GM13976 (cell line): Measurements from ENCODE around the gene KIF19.

Experiments
- DNase-seq: peaks from one replicate; pipeline ENCODE4 v3.0.0; 2012; ENCODE audit warnings: low spot score
- CTCF ChIP-seq: IDR thresholded peaks from 2 replicates; pipeline ENCODE4 v1.5.1; 2012; ENCODE audit warnings: borderline replicate concordance, mild to moderate bottlenecking; ENCODE audit not compliant: insufficient read depth; ENCODE audit errors: extremely low read depth, missing control alignments, control extremely low read depth
- in situ Hi-C: fragments of 300-500 bp; cut with MboI; formaldehyde crosslinking; loops from one replicate; pipeline ENCODE4 v1.12.0; 2022; ENCODE audit warnings: low sequenced_read_pairs, mixed read lengths, inconsistent platforms; ENCODE audit not compliant: unreplicated experiment

The KIF19 gene

GRCh38 chr17:74303305-74303704, 22.7 kb upstream of the KIF19 start:
- no peak for DNase-seq
- TF ChIP-seq CTCF = no peak
- in situ Hi-C loops = no loop called here

- in situ Hi-C loops = no loop called here
- TF ChIP-seq CTCF = no peak
- no peak for DNase-seq
These were observed 21.8 kb upstream of the KIF19 start for GRCh38 chr17:74304184-74304583.

- no peak for DNase-seq
- no peak for TF ChIP-seq CTCF
- in situ Hi-C loops = no loop called here
These were observed 20.0 kb upstream of the KIF19 start for GRCh38 chr17:74305865-74306654.

GRCh38 chr17:74307984-74308773, 17.8 kb upstream of the KIF19 start:
- in situ Hi-C loops = no loop called here

GRCh38 chr17:74309902-74310301, 16.1 kb upstream of the KIF19 start:
- no peak for DNase-seq
- TF ChIP-seq CTCF = no peak
- in situ Hi-C loops = no loop called here

More at GRCh38 chr17:74307984-74308773, 17.8 kb upstream of the KIF19 start:
- DNase-seq = no peak
- TF ChIP-seq CTCF = no peak

GRCh38 chr17:74314877-74315276, 11.1 kb upstream of the KIF19 start:
- no peak for DNase-seq
- in situ Hi-C loops = no loop called here
- no peak for TF ChIP-seq CTCF
